GM19238 (cell line): ENCODE measurements around the gene CLDND2.
A peak's percentile ranks its signal among the peaks of the same experiment; 100 is the strongest.

ENCODE experiments used
- DNase-seq: peaks from one replicate; pipeline ENCODE4 v3.0.0; 2011; ENCODE audit warnings: low spot score; ENCODE audit not compliant: insufficient read length

CLDND2 gene

DNA sequence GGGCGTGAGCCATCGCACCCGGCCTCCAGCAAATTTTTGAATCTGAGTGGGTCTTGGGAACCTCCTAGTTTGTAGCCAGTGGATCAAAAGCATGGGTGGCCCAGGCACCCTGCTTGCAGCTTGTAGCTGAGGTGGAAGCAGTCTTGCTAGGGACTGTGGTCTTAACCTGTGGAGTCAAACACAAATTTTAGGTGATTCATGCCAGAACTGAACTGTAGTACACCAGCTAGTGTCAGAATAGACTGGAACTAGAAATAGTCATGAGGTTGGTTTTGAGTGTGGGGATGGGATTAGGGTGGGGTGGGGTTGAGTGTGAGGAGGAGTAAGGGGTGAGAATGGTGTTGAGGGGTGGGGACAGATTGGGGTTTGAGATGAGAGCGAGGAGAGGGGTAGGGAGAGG is 13.2 kb upstream of the CLDND2 start:
- DNase-seq, result no peak

DNA sequence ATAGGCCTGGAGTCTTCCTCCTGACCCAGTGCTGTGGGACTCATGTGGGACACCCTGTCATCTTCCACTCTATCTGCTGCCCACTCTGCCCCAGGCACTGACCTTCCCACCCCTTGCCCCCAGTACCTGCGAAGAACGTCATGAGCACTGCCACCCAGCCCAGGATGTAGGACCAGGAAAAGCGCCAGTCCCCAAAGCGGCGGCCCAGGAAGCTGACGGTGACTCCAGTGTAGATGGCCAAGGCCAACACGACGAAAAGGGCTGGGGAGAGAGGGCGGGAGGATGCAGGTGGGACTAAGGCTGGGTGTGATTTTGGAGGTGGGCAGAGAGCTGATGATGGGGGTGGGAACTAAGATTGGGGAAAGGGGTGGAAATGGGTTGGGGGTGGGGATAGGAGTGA is 11.6 kb upstream of the CLDND2 start:
- DNase-seq, result no peak

DNA sequence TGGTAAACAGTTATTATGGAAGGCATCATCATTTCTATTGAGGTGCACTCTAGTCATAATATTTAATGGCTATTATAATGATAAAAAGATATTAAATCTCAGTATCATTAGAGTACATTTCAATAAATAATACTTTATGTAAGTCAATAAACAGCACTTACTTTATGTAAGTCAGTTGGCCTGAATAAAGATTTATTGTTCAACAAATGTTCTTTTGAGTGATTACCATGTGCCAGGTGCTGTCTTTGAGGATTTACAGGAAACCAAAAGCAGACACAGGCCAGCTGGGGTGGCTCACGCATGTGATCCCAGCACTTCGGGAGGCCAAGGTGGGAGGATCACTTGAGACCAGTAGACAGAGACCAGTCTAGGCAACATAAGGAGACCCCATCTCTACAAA is 8.6 kb upstream of the CLDND2 start:
- DNase-seq, result no peak

DNA sequence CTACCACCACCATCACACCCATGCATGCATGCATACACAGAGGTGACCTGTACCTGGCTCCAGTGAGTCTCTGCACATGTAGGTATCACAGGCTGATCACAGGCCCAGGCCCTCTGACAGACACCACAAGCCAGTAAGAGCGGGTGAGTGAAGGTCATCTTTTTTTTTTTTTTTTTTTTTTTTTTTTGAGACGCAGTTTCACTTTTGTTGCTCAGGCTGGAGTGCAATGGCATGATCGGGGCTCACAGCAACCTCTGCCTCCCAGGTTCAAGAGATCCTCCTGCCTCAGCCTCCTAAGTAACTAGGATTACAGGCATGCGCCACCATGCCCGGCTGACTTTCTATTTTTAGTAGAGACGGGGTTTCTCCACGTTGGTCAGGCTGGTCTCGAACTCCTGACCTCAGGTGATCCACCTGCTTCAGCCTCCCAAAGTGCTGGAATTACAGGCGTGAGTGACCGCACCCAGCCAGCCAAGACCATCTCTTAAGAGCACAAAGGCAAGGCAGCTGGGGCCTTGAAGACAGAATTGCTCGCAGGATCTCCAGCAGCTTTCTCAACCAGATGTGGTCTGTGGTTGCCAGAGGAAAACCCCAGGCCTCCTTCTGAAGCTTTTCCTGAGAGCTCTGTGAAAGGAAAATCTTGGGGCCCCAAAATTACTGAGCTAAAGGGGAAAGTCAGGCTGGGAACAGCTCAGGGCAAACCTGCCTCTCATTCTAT is 6.9 kb upstream of the CLDND2 start:
- DNase-seq, result peak; percentile 21

DNA sequence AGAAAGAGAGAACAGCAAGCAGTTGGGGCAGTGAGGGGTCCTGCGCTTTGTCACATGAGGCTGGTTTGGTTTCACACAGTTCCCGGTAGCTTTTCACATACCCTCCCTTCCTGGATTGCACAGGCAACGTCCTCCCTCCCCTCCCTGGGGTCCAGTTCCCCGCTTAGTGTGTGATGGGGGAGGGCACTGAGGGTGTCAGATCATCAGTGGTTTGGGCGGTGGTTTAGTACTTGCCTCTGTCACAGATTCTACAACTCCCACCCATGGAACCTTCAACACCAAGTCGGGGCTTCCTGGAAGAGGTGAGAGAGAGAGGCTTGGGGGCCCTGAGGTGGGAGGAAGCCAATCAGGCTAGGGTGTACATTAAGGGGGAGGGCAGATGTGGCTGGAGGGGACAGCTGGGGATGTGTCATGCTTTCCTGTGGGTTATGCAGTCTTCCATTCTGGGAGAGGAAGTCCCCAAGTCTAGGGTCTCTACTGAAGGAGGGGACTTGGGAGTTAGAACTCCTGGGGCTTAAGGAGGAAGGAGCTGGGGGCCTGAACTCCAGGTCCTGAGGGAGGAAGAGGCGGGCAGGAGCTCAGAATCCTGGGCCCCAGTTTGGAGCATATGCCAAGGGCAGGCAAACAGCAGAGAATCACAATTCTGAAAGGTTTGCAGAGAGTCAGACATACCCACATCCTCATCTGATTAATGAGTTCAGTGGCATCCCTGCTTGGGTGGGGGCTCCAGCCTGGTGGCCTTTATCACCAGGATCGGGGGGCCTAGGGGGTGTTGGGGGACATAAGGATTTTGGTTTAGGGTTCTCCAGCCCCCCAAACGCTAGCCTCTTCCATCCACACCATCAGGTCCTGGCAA is 4.1 kb upstream of the CLDND2 start, which contains the start of gene NKG7:
Gene NKG7 (minus strand): TSS at position 6 of the 856 bp plus-strand sequence. CDS start 119 bp downstream, outside the sequence.
- peak; percentile 30 for DNase-seq

DNA sequence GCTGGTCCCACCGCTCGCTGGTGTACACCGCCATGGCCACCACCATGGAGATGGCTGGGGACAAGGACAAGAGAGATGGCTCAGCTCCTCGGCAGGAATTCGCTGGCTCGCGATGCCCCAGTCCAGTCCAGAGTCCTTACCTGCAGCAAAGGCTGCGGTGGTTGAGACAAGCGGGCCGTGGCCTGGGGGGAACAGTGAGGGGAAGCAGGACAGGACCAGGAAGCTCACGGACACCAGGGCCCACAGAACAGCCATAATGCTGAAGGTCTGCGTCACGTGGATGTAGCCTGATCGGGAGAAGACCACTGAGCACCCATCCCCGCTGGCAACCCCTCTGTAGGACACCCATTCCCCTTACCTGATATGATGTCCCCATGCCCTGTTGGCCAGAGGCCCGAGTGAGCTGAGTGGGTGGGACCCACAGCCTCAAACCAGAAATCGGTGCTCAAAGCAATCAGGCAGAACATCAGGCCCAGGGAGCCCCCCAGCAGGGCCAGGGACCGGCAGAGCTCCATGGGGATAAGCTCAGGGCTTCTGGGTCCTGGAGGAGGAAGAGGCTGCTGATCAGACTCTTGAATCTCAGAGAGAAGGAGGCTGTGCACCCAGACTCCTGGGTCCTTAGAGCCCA is 3.3 kb upstream of the CLDND2 start:
- DNase-seq, result no peak

DNA sequence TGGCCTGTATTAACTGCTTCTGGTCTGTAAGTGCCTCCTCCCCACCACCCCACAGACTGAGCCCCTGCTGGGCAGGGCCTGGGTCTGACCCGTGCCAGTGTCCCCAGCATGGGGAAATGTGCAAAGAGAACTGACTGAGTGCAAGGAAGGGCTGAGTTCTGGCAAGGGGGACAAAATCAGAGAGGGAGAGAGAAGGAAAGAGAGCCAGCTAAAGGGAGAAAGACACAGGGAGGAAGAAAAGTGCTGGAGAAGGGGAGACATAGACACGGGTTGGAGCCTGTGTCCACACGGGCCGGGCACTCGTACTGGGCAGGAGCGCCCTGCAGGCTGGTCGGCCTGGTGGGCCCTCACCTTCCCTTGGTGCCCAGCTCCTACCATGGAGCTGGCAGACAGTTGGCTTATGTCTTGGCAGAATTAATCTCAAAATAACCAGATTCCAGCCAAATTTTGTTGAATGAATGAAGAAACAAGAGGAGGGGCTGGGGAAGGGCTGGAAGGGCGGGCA is 2.4 kb upstream of the CLDND2 start:
- DNase-seq, result no peak

DNA sequence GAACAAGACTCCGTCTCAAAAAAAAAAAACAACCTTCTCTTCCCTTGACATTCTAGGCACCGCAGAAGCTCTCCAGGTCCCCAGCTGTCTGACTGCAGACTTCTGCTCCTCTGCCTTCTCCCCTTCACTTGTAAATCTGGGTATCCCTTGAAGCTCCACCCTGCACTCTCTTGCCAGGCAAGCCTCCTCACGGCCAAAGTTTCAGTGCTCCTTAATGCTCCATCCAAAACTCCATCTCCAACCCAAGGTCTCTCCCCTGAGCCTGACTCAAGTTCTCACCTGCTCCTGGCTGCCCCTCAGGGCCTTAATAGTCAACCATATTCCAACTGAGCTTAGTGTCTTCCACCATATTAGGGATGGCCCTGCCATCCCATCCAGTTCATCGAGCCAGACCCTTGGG is 1.4 kb upstream of the CLDND2 start:
- DNase-seq, result no peak

DNA sequence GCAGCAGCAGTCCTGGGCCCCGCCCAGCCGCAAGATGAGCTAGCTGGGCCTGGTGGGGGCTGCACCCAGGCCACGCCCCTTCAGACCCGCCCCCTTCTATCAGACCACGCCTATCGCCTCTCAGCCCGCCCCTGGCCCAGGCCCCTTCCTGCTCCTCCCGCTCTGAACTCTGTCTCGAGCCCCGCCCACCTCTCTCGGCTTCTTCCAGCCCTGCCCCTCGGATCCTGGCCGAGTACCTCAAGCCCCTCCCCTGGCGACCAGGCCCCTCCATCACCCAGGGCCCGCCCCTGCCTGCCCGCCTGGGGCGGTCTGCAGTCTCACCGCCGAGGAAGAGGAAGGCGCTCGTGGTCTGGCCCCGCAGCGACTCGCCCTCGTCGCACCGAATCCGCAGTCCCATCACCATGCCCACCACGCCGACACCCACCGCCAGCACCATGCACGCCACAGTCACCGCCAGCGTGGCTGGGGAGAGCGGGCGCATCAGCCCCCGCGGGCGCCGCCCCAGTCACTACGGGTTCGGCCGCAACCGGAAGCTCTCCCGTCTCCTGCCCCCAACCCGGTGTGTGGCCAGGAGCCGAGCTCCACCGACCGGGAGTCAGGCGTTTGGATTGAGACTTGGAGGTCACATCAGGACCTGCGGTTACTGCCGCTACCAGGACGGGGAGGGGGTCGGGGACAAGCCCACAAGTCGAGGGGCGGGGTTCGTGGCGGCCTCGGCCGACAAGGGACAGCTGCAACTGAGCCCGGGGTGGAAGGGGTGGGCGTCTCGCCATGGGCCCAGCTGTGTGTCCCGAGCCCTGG is 1.0 kb downstream of the CLDND2 start:
- DNase-seq, result peak; percentile 93

DNA sequence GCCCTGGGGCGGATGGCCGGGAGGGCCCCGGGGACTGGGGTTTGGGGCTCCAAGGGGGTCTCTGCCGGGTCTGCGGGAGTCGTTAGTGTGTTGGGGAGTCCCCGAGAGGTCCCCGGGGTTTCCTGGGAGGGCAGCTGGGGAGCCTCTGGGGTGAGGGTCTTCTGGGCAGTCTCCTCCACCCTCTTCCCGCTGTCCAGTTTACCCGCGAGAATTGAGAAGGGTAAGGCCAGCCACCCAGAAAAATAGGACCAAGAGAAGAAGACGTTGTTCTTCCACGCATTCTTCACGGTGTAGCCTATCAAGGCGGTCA is 1.6 kb downstream of the CLDND2 start:
- peak; percentile 20 for DNase-seq

DNA sequence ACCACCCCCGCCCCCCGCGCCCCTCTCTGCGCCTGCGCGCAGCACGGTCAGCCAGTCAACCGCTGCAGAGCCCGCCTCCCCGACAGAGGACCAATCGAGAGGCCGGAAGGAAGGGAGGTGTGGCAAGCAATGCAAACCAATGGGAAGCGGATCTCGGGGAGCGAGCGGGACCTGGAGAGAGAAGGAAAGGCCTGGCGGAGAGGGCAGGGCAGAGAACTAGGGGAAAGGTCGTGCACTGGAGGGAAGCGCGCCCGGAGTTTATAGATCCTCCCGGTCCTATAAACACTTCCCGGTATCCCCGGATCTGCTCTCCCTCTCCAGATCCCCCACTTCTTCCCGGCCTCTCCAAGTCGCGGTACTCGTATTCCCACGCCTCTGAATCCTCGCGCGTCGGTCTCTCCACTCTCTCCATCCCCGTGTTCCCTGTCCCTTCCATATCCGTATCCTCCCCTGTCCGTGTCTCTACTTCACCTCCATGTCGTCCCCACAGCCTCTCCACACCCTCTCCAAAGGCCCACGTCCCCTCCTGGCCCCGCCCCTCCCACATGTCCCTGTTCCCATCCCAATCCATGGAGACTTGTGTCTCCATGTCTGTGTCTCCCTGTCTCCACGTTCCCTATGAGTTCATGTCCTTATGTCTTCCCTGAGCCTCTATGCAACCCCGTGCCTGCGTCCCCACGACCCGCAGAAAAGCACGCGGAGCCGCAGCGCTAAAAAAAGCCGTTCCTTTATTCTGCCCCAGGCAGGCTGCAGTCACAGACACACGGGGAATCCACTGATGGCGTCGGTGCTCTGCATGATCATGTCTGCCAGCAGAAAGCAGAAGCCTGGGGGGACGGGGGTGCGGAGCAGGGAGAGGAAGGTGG is 2.2 kb downstream of the CLDND2 start:
- DNase-seq, result peak; percentile 96

DNA sequence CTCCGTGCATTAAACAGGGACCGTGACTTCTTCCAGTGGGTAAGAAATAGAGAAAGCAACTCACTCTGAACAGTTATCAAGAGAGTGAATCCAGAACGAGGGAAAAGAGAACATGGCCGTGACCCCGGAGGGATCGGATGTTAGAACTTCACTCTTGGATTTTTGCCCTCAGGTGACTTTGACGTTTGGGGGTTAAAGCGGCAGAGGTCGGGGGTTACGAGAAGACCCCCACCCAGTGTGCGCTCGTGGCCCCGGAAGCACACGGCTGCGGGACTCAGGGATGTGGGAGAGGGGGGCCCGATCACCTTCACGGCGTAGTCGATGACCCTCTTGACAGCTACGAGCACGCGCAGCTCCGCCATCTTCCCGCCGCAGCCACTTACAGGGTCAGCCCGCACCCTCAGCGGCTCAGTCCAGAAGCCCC is 2.8 kb downstream of the CLDND2 start, which contains the start of gene ETFB:
Gene ETFB (minus strand): TSS at position 424 of the 424 bp plus-strand sequence. CDS start 62 bp downstream, at position 362.
- no peak for DNase-seq

DNA sequence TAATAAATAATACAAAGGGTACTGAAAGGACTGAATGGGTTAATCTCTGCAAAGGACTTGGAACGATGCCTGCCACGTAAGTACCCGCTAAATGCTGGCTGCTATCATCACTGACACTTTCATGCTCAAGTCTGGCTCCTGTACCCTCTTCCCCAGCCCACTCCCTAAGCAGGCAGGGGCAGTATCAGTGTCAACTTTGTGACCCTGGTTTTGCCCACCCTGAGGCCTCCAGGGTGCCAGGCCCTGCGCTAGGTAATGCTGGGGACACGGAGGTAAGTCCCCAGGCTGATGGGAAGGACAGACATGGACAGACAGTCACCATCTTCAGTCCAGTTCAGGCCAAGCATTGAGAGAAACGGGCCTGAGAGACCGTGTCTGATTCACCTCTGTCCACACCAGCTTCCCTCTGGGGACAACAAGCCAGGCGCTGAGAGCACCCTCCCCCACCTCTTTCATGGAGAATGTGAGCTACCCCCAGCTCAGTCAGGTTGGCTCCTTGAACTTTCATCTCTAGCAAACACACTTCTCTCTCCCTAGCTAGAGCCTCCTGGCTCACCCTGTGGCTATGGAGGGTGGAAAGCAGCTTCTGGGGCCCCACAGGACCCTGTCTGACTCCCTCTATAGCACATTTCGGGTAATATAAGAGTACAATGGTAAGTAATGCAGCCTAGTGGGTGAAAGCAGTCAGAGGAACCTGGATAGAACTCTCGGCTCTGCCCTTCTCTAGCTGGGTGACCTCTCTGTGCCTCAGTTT is 3.4 kb downstream of the CLDND2 start:
- peak; percentile 17 for DNase-seq

DNA sequence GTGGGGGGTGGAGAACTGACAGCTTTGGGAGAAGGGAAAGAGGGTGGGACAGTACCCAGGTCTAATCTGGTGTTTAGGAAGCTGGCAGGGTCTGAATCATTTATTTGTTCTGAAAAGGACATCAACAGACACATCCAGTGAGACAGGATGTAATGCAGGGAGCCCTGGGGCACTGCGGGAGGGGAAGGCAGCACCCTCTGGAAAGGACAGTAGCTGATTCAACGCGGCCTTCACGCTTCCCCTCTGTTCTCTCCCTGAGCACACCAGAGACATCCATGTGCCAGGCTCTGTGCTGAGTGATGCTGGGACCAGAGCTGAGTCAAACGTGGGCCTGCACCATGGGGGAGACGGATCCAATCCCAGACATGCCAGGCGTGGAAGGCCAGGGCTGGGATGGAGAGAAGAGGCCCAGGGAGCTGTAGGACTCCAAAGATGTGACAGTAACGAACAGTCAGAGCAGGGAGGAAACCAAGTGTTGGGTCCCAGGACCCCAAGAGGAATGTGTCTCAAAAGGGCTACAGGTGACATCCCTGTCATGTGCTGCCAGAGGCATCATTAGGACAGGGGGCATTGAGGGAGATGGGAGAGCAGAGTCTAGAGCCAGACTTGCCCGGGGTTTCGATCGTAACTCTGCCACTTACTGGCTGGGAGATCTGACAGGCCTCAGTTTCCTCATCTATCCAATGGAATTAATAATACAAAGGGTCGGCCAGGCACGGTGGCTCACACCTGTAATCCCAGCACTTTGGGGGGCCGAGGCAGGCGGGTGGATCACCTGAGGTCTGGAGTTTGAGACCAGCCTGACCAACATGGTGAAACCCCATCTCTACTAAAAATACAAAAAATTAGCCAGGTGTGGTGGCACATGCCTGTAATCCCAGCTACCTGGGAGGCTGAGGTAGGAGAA is 4.3 kb downstream of the CLDND2 start:
- no peak for DNase-seq

DNA sequence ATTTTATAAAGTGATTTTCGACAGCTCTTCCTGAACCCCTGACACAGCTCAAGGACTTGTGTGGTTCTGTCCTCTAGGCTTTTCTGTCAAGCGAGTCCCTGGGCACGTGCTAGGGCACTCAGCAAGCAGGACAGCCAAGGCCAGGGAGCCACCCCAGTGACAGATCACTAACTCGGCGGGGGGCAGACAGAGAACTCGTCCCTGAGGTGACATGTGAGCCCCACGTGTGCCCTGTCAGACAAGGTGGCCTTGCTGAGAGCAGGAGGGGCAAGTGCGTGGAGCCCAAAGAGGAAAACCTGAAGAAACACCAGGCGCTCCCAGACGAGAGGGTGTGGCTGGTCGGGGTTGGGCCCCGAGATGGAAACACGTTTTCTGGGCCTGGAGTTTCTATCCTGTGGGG is 7.6 kb downstream of the CLDND2 start:
- no peak for DNase-seq

DNA sequence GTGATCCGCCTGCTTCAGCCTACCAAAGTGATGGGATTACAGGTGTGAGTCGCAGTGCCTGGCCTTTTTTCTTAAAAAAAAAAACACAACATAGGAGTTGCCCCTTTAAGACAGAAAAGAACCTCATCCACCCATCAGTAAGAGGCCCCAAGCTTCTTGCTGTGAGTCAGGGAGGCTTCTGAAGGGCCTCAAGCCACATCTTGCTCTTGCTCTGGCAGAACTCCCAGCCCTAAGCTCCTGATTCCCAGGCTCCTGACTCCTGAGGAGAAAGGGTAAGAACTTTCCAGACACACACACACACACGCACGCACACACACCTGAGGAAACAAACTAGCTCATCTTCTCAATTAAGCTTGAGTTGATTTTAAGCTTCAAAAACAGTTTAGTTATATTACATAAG is 9.5 kb downstream of the CLDND2 start:
- no peak for DNase-seq

DNA sequence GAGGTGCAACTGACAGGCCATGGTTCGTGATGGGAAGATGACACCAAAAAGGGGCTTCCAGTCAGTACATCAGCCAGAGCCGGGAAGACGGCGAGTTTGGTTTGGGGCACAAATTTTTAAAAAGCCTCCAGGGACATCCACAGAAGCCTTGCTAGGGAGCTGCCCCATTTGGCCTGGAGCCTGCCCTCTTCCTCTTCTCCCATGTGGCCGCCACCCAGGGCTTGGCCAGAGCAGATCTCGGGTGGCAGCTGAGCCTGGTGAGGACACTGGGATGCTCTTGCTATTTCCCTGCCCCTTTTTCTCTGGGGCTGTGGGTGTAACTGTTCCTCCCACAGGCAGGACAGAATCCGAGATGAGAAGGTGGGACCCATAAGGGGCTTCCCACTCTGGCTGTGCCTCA is 10.9 kb downstream of the CLDND2 start:
- DNase-seq, result no peak

DNA sequence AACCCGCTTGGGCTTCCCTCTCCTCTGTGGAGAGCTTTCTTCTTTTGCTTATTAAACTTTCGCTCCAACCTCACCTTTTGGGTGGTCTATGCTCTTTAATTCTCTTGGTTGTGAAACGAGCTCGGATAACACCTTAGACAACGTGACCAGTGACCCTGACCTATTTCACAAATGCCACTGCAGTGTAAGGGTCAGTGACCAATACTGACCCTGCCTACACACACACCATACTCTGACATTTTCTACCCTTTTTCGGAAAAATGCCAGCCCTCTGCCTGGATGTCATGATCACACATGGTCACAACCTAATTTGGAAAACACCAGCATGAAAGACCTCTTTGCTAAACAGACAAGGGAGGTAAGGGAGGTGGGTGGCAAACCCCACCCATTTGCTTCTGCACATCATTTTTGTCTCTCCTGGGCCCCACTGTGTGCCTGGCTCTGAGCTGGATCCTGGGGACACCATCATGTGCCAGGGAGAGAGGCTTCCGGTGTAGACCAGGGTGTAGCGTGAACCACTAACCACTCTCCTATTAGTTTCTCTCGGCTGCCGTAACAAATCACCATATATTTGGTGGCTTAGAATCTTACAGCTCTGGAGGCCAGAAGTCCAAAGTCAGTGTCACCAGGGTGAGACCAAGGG is 12.5 kb downstream of the CLDND2 start:
- no peak for DNase-seq
